ENCODE measurements around the gene ZCCHC3.

The ZCCHC3 gene

GRCh38 chr20:272718-273117, 24.7 kb upstream of the ZCCHC3 start:
- H3K4me3 Mint-ChIP-seq: no peak overlapping the region
- no peak overlapping the region for H3K27ac Mint-ChIP-seq
- H3K36me3 Mint-ChIP-seq: peaks cover 6% of the 10 kb centered on the region
- DNase-seq (ENCODE audit: low spot score in 2 of 2) (no peak), ATAC-seq (ENCODE audit: low read depth) (no peak)
- H3K4me1 Mint-ChIP-seq: no peaks in the 10 kb centered on the region
- no peaks in the 10 kb centered on the region for H3K27me3 Mint-ChIP-seq
- H3K9me3 Mint-ChIP-seq: no peaks in the 10 kb centered on the region

GRCh38 chr20:273884-274283, 23.5 kb upstream of the ZCCHC3 start:
- H3K36me3 Mint-ChIP-seq: peaks cover 8% of the 10 kb centered on the region
- no peak overlapping the region for H3K4me3 Mint-ChIP-seq
- no peak for ATAC-seq (ENCODE audit: low read depth)
- no peaks in the 10 kb centered on the region for H3K27me3 Mint-ChIP-seq
- H3K27ac Mint-ChIP-seq: no peak overlapping the region
- DNase-seq (ENCODE audit: low spot score in 2 of 2): no peak
- H3K4me1 Mint-ChIP-seq: no peaks in the 10 kb centered on the region
- no peaks in the 10 kb centered on the region for H3K9me3 Mint-ChIP-seq

- no peak overlapping the region for H3K27ac Mint-ChIP-seq
- no peaks in the 10 kb centered on the region for H3K9me3 Mint-ChIP-seq
- no peak for DNase-seq (ENCODE audit: low spot score in 2 of 2)
- H3K27me3 Mint-ChIP-seq: no peaks in the 10 kb centered on the region
- H3K4me3 Mint-ChIP-seq: no peak overlapping the region
- no peaks in the 10 kb centered on the region for H3K4me1 Mint-ChIP-seq
- peaks cover 8% of the 10 kb centered on the region for H3K36me3 Mint-ChIP-seq
- no peak for ATAC-seq (ENCODE audit: low read depth)
These were observed 21.6 kb upstream of the ZCCHC3 start for GRCh38 chr20:275791-276190.

GRCh38 chr20:276620-277495, 20.5 kb upstream of the ZCCHC3 start:
- DNase-seq (ENCODE audit: low spot score in 2 of 2) (no peak), ATAC-seq (ENCODE audit: low read depth) (no peak)
- H3K9me3 Mint-ChIP-seq: no peaks in the 10 kb centered on the region
- H3K4me1 Mint-ChIP-seq: no peaks in the 10 kb centered on the region
- H3K27me3 Mint-ChIP-seq: no peaks in the 10 kb centered on the region
- H3K27ac Mint-ChIP-seq: no peak overlapping the region
- no peak overlapping the region for H3K4me3 Mint-ChIP-seq
- peaks cover 10% of the 10 kb centered on the region for H3K36me3 Mint-ChIP-seq

- Mint-ChIP-seq H3K27ac (no peak overlapping the region), H3K4me1 (no peaks in the 10 kb centered on the region), H3K36me3 (peaks cover 11% of the 10 kb centered on the region), H3K9me3 (no peaks in the 10 kb centered on the region), H3K4me3 (no peak overlapping the region), H3K27me3 (no peaks in the 10 kb centered on the region)
- no peak for ATAC-seq (ENCODE audit: low read depth)
- DNase-seq (ENCODE audit: low spot score in 2 of 2): no peak
These were observed 19.9 kb upstream of the ZCCHC3 start for GRCh38 chr20:277496-277781.

GRCh38 chr20:278181-278580, 19.2 kb upstream of the ZCCHC3 start:
- no peak for DNase-seq (ENCODE audit: low spot score in 2 of 2)

GRCh38 chr20:278607-279571, 18.5 kb upstream of the ZCCHC3 start:
- H3K4me1 Mint-ChIP-seq: no peaks in the 10 kb centered on the region
- H3K4me3 Mint-ChIP-seq: peak overlapping the region; percentile 68
- DNase-seq (ENCODE audit: low spot score in 2 of 2) (no peak), ATAC-seq (ENCODE audit: low read depth) (peak; percentile 44)
- H3K27ac Mint-ChIP-seq: no peak overlapping the region
- no peaks in the 10 kb centered on the region for H3K9me3 Mint-ChIP-seq
- H3K36me3 Mint-ChIP-seq: peaks cover 11% of the 10 kb centered on the region
- H3K27me3 Mint-ChIP-seq: no peaks in the 10 kb centered on the region

More at GRCh38 chr20:278181-278580, 19.2 kb upstream of the ZCCHC3 start:
- peaks cover 11% of the 10 kb centered on the region for H3K36me3 Mint-ChIP-seq
- H3K4me1 Mint-ChIP-seq: no peaks in the 10 kb centered on the region
- no peaks in the 10 kb centered on the region for H3K27me3 Mint-ChIP-seq
- H3K4me3 Mint-ChIP-seq: no peak overlapping the region
- H3K27ac Mint-ChIP-seq: no peak overlapping the region
- ATAC-seq (ENCODE audit: low read depth): no peak
- no peaks in the 10 kb centered on the region for H3K9me3 Mint-ChIP-seq

GRCh38 chr20:284172-284571, 13.2 kb upstream of the ZCCHC3 start:
- DNase-seq (ENCODE audit: low spot score in 2 of 2) (no peak), ATAC-seq (ENCODE audit: low read depth) (no peak)
- Mint-ChIP-seq H3K9me3 (no peaks in the 10 kb centered on the region), H3K27ac (no peak overlapping the region), H3K36me3 (peaks cover 3% of the 10 kb centered on the region), H3K27me3 (no peaks in the 10 kb centered on the region), H3K4me1 (no peaks in the 10 kb centered on the region), H3K4me3 (no peak overlapping the region)

GRCh38 chr20:286508-286907, 10.9 kb upstream of the ZCCHC3 start:
- no peak overlapping the region for H3K4me3 Mint-ChIP-seq
- ATAC-seq (ENCODE audit: low read depth): no peak

GRCh38 chr20:288956-289692, 8.2 kb upstream of the ZCCHC3 start:
- Mint-ChIP-seq H3K9me3 (no peaks in the 10 kb centered on the region), H3K4me3 (no peak overlapping the region), H3K4me1 (peaks cover 6% of the 10 kb centered on the region), H3K36me3 (no peaks in the 10 kb centered on the region), H3K27me3 (no peaks in the 10 kb centered on the region), H3K27ac (no peak overlapping the region)
- DNase-seq (ENCODE audit: low spot score in 2 of 2): no peak
- ATAC-seq (ENCODE audit: low read depth): no peak

More at GRCh38 chr20:286508-286907, 10.9 kb upstream of the ZCCHC3 start:
- peaks cover 2% of the 10 kb centered on the region for H3K36me3 Mint-ChIP-seq
- H3K4me1 Mint-ChIP-seq: peaks cover 4% of the 10 kb centered on the region
- H3K27ac Mint-ChIP-seq: no peak overlapping the region
- no peak for DNase-seq (ENCODE audit: low spot score in 2 of 2)
- H3K9me3 Mint-ChIP-seq: no peaks in the 10 kb centered on the region
- no peaks in the 10 kb centered on the region for H3K27me3 Mint-ChIP-seq

- Mint-ChIP-seq H3K27me3 (no peaks in the 10 kb centered on the region), H3K36me3 (no peaks in the 10 kb centered on the region), H3K27ac (no peak overlapping the region), H3K9me3 (no peaks in the 10 kb centered on the region), H3K4me3 (no peak overlapping the region), H3K4me1 (peaks cover 6% of the 10 kb centered on the region)
- ATAC-seq (ENCODE audit: low read depth): no peak
- no peak for DNase-seq (ENCODE audit: low spot score in 2 of 2)
These were observed 7.7 kb upstream of the ZCCHC3 start for GRCh38 chr20:289693-290083.

GRCh38 chr20:290084-290831, 7.1 kb upstream of the ZCCHC3 start, which contains the start of gene C20orf96:
C20orf96 (minus strand) TSS chr20:290750; CDS start chr20:290610, 140 bp downstream.
- no peaks in the 10 kb centered on the region for H3K27me3 Mint-ChIP-seq
- no peak within 1 kb of the TSS for H3K4me3 Mint-ChIP-seq
- no peaks in the 10 kb centered on the region for H3K36me3 Mint-ChIP-seq
- peak; percentile 91 for ATAC-seq (ENCODE audit: low read depth)
- H3K27ac Mint-ChIP-seq: no peak within 1 kb of the TSS
- peaks cover 6% of the 10 kb centered on the region for H3K4me1 Mint-ChIP-seq
- DNase-seq (ENCODE audit: low spot score in 2 of 2): peak; percentile 73 to 78
- H3K9me3 Mint-ChIP-seq: no peaks in the 10 kb centered on the region

GRCh38 chr20:294602-295001, 2.8 kb upstream of the ZCCHC3 start:
- Mint-ChIP-seq H3K27ac (no peak overlapping the region), H3K27me3 (no peaks in the 10 kb centered on the region), H3K4me1 (peaks cover 23% of the 10 kb centered on the region), H3K36me3 (peaks cover 5% of the 10 kb centered on the region), H3K9me3 (no peaks in the 10 kb centered on the region), H3K4me3 (no peak overlapping the region)
- no peak for ATAC-seq (ENCODE audit: low read depth)
- DNase-seq (ENCODE audit: low spot score in 2 of 2): no peak

Measured in memory B cell (primary cell).